Muscle of back (tissue), 11 donors: Measurements from ENCODE around the gene GLIPR2. TPM values are rescaled to one million over a fixed set of nuclear protein-coding genes. Genes with fewer than 3 reads are reported as not detected.

Experiments used
- DNase-seq, 3 donors: peaks; one replicate each; pipeline versions ENCODE4 v3.0.0 to v3.0.0-alpha.2; 2013
- polyA plus RNA-seq, 10 donors: library from polyadenylated mRNA; unstranded; fragments of 120-200 nt; gene quantifications; one replicate each; pipeline ENCODE4 v1.2.1, GENCODE V29; 2013; ENCODE audit not compliant: insufficient read length in 10 of 10

GLIPR2 gene
- polyA plus RNA-seq, 10 donors, result 96.5 to 154 (median 118) TPM

GRCh38 chr9:36191290-36191645, 54.7 kb downstream of the GLIPR2 start:
- peak in 1 of 3 donors; percentile 7 for DNase-seq

- no peak for DNase-seq
Measured at GRCh38 chr9:36191686-36192085, 55.2 kb downstream of the GLIPR2 start.

- no peak for DNase-seq
Measured at GRCh38 chr9:36192196-36192595, 55.7 kb downstream of the GLIPR2 start.

GRCh38 chr9:36193023-36193422, 56.5 kb downstream of the GLIPR2 start:
- DNase-seq, result no peak

- DNase-seq, result peak in 1 of 3 donors; percentile 34
Measured at GRCh38 chr9:36194326-36195000, 57.9 kb downstream of the GLIPR2 start.

GRCh38 chr9:36204906-36205547, 68.5 kb downstream of the GLIPR2 start:
- DNase-seq, result no peak

- no peak for DNase-seq
Measured at GRCh38 chr9:36207016-36207415, 70.5 kb downstream of the GLIPR2 start.

GRCh38 chr9:36207546-36208012, 71.0 kb downstream of the GLIPR2 start:
- no peak for DNase-seq

GRCh38 chr9:36208521-36209253, 72.2 kb downstream of the GLIPR2 start:
- DNase-seq, result no peak

- no peak for DNase-seq
Measured at GRCh38 chr9:36210722-36211121, 74.2 kb downstream of the GLIPR2 start.

GRCh38 chr9:36211510-36211909, 75.0 kb downstream of the GLIPR2 start:
- no peak for DNase-seq

GRCh38 chr9:36213387-36213786, 76.9 kb downstream of the GLIPR2 start:
- no peak for DNase-seq

Other genes with a start within 250 kb of the GLIPR2 start
- gene HRCT1, start 230.5 kb upstream of the GLIPR2 start, polyA plus RNA-seq, result 1 to 10 TPM in 8 of 10 donors, under 1 TPM in 2; 0.74 to 2.6 (median 1.7) TPM
- 1 to 10 TPM; 1.0 to 2.9 (median 1.7) TPM for gene SPAAR, start 227.2 kb upstream of the GLIPR2 start, polyA plus RNA-seq
- gene OR2S2, start 178.6 kb upstream of the GLIPR2 start, polyA plus RNA-seq, result under 1 TPM in 3 of 10 donors, not detected in 7; 0.24 to 0.31 (median 0.27) TPM
- 10 to 100 TPM; 23.3 to 55.7 (median 28.1) TPM for gene RECK, start 99.8 kb upstream of the GLIPR2 start, polyA plus RNA-seq
- gene CCIN, start 32.7 kb downstream of the GLIPR2 start, polyA plus RNA-seq, result 1 to 10 TPM in 4 of 10 donors, under 1 TPM in 6; 0.55 to 1.4 (median 0.89) TPM
- 100 to 1,000 TPM in 9 of 10 donors, 10 to 100 TPM in 1; 98.6 to 145 (median 122) TPM for gene CLTA, start 54.2 kb downstream of the GLIPR2 start, polyA plus RNA-seq
- 10 to 100 TPM; 10.6 to 17.7 (median 14.0) TPM for gene GNE, start 121.7 kb downstream of the GLIPR2 start, polyA plus RNA-seq